ENCODE data around the gene BCORL1.

DNA sequence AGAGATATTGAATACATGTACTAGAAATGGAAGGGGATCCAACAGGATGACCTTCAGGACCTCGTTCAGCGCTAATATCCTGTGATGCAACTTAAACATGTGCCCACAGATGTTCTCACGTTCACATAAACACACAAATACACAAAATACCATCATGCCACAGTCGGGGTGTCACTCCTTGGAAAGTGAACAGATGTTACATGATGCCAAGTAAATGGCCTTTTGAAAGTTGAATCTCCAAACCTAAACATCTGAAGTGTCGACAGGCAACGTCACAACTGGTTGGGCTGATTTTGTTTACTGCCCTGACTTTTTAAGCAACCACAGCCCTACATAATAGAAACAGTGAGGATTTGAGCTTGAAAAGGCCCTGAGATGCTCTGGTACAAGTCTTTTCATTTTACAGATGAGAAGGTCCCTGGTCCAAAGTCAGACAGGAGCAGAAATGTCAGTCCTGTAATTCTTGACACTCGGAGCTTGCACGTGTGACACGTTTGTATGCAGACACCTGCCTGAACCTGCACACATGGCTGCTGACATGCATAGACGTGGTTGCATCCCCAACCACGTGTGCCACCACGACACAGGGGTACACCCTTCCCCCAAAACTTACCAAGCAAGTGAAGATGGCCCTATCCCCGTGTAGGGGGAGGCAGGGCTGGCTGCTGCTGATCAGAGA lies 23.5 kb upstream of the BCORL1 start:
- TF ChIP-seq, protein P1, sequence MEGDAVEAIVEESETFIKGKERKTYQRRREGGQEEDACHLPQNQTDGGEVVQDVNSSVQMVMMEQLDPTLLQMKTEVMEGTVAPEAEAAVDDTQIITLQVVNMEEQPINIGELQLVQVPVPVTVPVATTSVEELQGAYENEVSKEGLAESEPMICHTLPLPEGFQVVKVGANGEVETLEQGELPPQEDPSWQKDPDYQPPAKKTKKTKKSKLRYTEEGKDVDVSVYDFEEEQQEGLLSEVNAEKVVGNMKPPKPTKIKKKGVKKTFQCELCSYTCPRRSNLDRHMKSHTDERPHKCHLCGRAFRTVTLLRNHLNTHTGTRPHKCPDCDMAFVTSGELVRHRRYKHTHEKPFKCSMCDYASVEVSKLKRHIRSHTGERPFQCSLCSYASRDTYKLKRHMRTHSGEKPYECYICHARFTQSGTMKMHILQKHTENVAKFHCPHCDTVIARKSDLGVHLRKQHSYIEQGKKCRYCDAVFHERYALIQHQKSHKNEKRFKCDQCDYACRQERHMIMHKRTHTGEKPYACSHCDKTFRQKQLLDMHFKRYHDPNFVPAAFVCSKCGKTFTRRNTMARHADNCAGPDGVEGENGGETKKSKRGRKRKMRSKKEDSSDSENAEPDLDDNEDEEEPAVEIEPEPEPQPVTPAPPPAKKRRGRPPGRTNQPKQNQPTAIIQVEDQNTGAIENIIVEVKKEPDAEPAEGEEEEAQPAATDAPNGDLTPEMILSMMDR (IDR thresholded peaks at IDR 0.05), result no peak
- no peak for TF ChIP-seq POLR2A (IDR thresholded peaks at IDR 0.05)
